ENCODE results near the gene ENTHD1.

Gene ENTHD1

GRCh38 chr22:39745789-39746188 lies 147.8 kb downstream of the ENTHD1 start:
- no peak for TF ChIP-seq POLR2A (IDR thresholded peaks at IDR 0.05; ENCODE audit: extremely low read depth, insufficient read length)
- no peak for DNase-seq (ENCODE audit: low read depth)
- H3K4me3 ChIP-seq (ENCODE audit: low read depth, low read length) = no peak overlapping the region

- no peak for TF ChIP-seq MYC (IDR thresholded peaks at IDR 0.05; ENCODE audit: low read depth, low read length)
- TF ChIP-seq MAX (IDR thresholded peaks at IDR 0.05; ENCODE audit: low read depth, low read length) = no peak
- TF ChIP-seq CTCF (IDR thresholded peaks at IDR 0.05; ENCODE audit: low read depth, low read length) = no peak
- TF ChIP-seq POLR2A (IDR thresholded peaks at IDR 0.05; ENCODE audit: extremely low read depth, insufficient read length) = no peak
- DNase-seq (ENCODE audit: low read depth) = no peak
- no peak overlapping the region for H3K4me3 ChIP-seq (ENCODE audit: low read depth, low read length)
These were observed 149.2 kb downstream of the ENTHD1 start for GRCh38 chr22:39744353-39744752.

- H3K4me3 ChIP-seq (ENCODE audit: low read depth, low read length) = no peak overlapping the region
- no peak for TF ChIP-seq CTCF (IDR thresholded peaks at IDR 0.05; ENCODE audit: low read depth, low read length)
- no peak for TF ChIP-seq MYC (IDR thresholded peaks at IDR 0.05; ENCODE audit: low read depth, low read length)
- TF ChIP-seq POLR2A (IDR thresholded peaks at IDR 0.05; ENCODE audit: extremely low read depth, insufficient read length) = no peak
- TF ChIP-seq MAX (IDR thresholded peaks at IDR 0.05; ENCODE audit: low read depth, low read length) = no peak
These were observed 149.6 kb downstream of the ENTHD1 start for GRCh38 chr22:39743935-39744334.

GRCh38 chr22:39739338-39740027 lies 154.1 kb downstream of the ENTHD1 start:
- no peak overlapping the region for H3K4me3 ChIP-seq (ENCODE audit: low read depth, low read length)
- no peak for TF ChIP-seq CTCF (IDR thresholded peaks at IDR 0.05; ENCODE audit: low read depth, low read length)
- no peak for TF ChIP-seq MAX (IDR thresholded peaks at IDR 0.05; ENCODE audit: low read depth, low read length)
- TF ChIP-seq MYC (IDR thresholded peaks at IDR 0.05; ENCODE audit: low read depth, low read length) = no peak
- TF ChIP-seq POLR2A (IDR thresholded peaks at IDR 0.05; ENCODE audit: extremely low read depth, insufficient read length) = no peak
- DNase-seq (ENCODE audit: low read depth) = no peak

More at GRCh38 chr22:39743935-39744334, 149.6 kb downstream of the ENTHD1 start:
- DNase-seq (ENCODE audit: low read depth) = no peak

- no peak for DNase-seq (ENCODE audit: low read depth)
- TF ChIP-seq MAX (IDR thresholded peaks at IDR 0.05; ENCODE audit: low read depth, low read length) = no peak
- TF ChIP-seq POLR2A (IDR thresholded peaks at IDR 0.05; ENCODE audit: extremely low read depth, insufficient read length) = no peak
- no peak for TF ChIP-seq CTCF (IDR thresholded peaks at IDR 0.05; ENCODE audit: low read depth, low read length)
- no peak for TF ChIP-seq MYC (IDR thresholded peaks at IDR 0.05; ENCODE audit: low read depth, low read length)
- H3K4me3 ChIP-seq (ENCODE audit: low read depth, low read length) = no peak overlapping the region
These were observed 154.8 kb downstream of the ENTHD1 start for GRCh38 chr22:39738746-39739145.

- no peak for DNase-seq (ENCODE audit: low read depth)
- H3K4me3 ChIP-seq (ENCODE audit: low read depth, low read length) = no peak overlapping the region
- no peak for TF ChIP-seq MAX (IDR thresholded peaks at IDR 0.05; ENCODE audit: low read depth, low read length)
- TF ChIP-seq MYC (IDR thresholded peaks at IDR 0.05; ENCODE audit: low read depth, low read length) = no peak
- TF ChIP-seq POLR2A (IDR thresholded peaks at IDR 0.05; ENCODE audit: extremely low read depth, insufficient read length) = no peak
- TF ChIP-seq CTCF (IDR thresholded peaks at IDR 0.05; ENCODE audit: low read depth, low read length) = no peak
These were observed 157.8 kb downstream of the ENTHD1 start for GRCh38 chr22:39735776-39736175.

Data from NB4 (cell line).